NT2/D1 (cell line): ENCODE measurements around the gene ARHGAP25.

Experiments used
- DNase-seq: peaks from one replicate; pipeline ENCODE4 v3.0.0-alpha.2; 2011; ENCODE audit warnings: low read depth, low spot score
- H3K27me3 ChIP-seq: 2 replicates; pipeline ENCODE4 v1.6.0; 2011; ENCODE audit warnings: mild to moderate bottlenecking; ENCODE audit not compliant: insufficient read length, insufficient read depth
- H3K36me3 ChIP-seq: 2 replicates; pipeline ENCODE4 v1.6.1; 2011; ENCODE audit warnings: mild to moderate bottlenecking, low read length, mixed read lengths; ENCODE audit not compliant: insufficient read depth, insufficient read length
- H3K4me1 ChIP-seq: 2 replicates; pipeline ENCODE4 v1.5.1; 2011; ENCODE audit not compliant: insufficient read depth, insufficient read length
- H3K4me3 ChIP-seq: 2 replicates; pipeline ENCODE4 v1.5.1; 2011; ENCODE audit warnings: low read depth; ENCODE audit not compliant: insufficient read length
- H3K9ac ChIP-seq: 2 replicates; pipeline ENCODE4 v1.6.0; 2011; ENCODE audit warnings: low read depth; ENCODE audit not compliant: insufficient read length
- H3K9me3 ChIP-seq: 2 replicates; pipeline ENCODE4 v1.5.1; 2011; ENCODE audit warnings: mild to moderate bottlenecking, low read length; ENCODE audit not compliant: insufficient read depth
- SUZ12 ChIP-seq: IDR thresholded peaks from 2 replicates; pipeline ENCODE4 v1.6.1; 2011; ENCODE audit not compliant: insufficient read length, insufficient read depth; ENCODE audit errors: extremely low read depth
- YY1 ChIP-seq: IDR thresholded peaks from 2 replicates; pipeline ENCODE4 v1.6.1; 2011; ENCODE audit not compliant: insufficient read length, insufficient read depth
- ZNF274 ChIP-seq: IDR thresholded peaks from 2 replicates; pipeline ENCODE4 v1.6.1; 2011; ENCODE audit warnings: mild to moderate bottlenecking, low read depth, low read length

ARHGAP25 gene

GRCh38 chr2:68774569-68775271 is 40.1 kb downstream of the ARHGAP25 start:
- no peaks in the 10 kb centered on the region for H3K4me1 ChIP-seq
- H3K4me3 ChIP-seq = no peak overlapping the region
- H3K36me3 ChIP-seq = no peaks in the 10 kb centered on the region
- H3K27me3 ChIP-seq = no peaks in the 10 kb centered on the region
- TF ChIP-seq ZNF274 (no peak), SUZ12 (no peak), YY1 (no peak)
- no peak overlapping the region for H3K9ac ChIP-seq
- H3K9me3 ChIP-seq = no peaks in the 10 kb centered on the region
- no peak for DNase-seq

- H3K9me3 ChIP-seq = no peaks in the 10 kb centered on the region
- H3K9ac ChIP-seq = no peak overlapping the region
- no peak overlapping the region for H3K4me3 ChIP-seq
- TF ChIP-seq ZNF274 = no peak
- no peak for TF ChIP-seq SUZ12
- TF ChIP-seq YY1 = no peak
- H3K4me1 ChIP-seq = no peaks in the 10 kb centered on the region
- DNase-seq = no peak
- no peaks in the 10 kb centered on the region for H3K27me3 ChIP-seq
- H3K36me3 ChIP-seq = no peaks in the 10 kb centered on the region
These were observed 40.7 kb downstream of the ARHGAP25 start for GRCh38 chr2:68775272-68775842.

GRCh38 chr2:68776124-68776523 is 41.5 kb downstream of the ARHGAP25 start:
- Histone ChIP-seq H3K4me3 (no peak overlapping the region), H3K4me1 (no peaks in the 10 kb centered on the region), H3K27me3 (no peaks in the 10 kb centered on the region), H3K9ac (no peak overlapping the region), H3K36me3 (no peaks in the 10 kb centered on the region), H3K9me3 (no peaks in the 10 kb centered on the region)
- TF ChIP-seq YY1 = no peak
- no peak for DNase-seq

GRCh38 chr2:68779595-68779994 is 45.0 kb downstream of the ARHGAP25 start:
- H3K27me3 ChIP-seq = no peaks in the 10 kb centered on the region
- H3K4me1 ChIP-seq = no peaks in the 10 kb centered on the region
- no peaks in the 10 kb centered on the region for H3K36me3 ChIP-seq
- no peak for DNase-seq
- H3K4me3 ChIP-seq = no peak overlapping the region
- H3K9ac ChIP-seq = no peak overlapping the region
- no peak for TF ChIP-seq ZNF274
- H3K9me3 ChIP-seq = no peaks in the 10 kb centered on the region

- H3K36me3 ChIP-seq = no peaks in the 10 kb centered on the region
- H3K4me1 ChIP-seq = no peaks in the 10 kb centered on the region
- no peak for DNase-seq
- no peak overlapping the region for H3K9ac ChIP-seq
- no peaks in the 10 kb centered on the region for H3K27me3 ChIP-seq
- no peaks in the 10 kb centered on the region for H3K9me3 ChIP-seq
- TF ChIP-seq SUZ12 = no peak
- no peak for TF ChIP-seq ZNF274
- TF ChIP-seq YY1 = no peak
- H3K4me3 ChIP-seq = no peak overlapping the region
These were observed 49.6 kb downstream of the ARHGAP25 start for GRCh38 chr2:68784188-68784587.

- no peaks in the 10 kb centered on the region for H3K36me3 ChIP-seq
- H3K9me3 ChIP-seq = no peaks in the 10 kb centered on the region
- TF ChIP-seq YY1 = no peak
- TF ChIP-seq SUZ12 = no peak
- TF ChIP-seq ZNF274 = no peak
- no peaks in the 10 kb centered on the region for H3K27me3 ChIP-seq
- H3K4me1 ChIP-seq = no peaks in the 10 kb centered on the region
- DNase-seq = no peak
- no peak overlapping the region for H3K4me3 ChIP-seq
- H3K9ac ChIP-seq = no peak overlapping the region
These were observed 50.3 kb downstream of the ARHGAP25 start for GRCh38 chr2:68784915-68785314.

- H3K4me3 ChIP-seq = no peak overlapping the region
- no peak overlapping the region for H3K9ac ChIP-seq
- no peak for DNase-seq
- no peaks in the 10 kb centered on the region for H3K9me3 ChIP-seq
- H3K36me3 ChIP-seq = no peaks in the 10 kb centered on the region
- no peaks in the 10 kb centered on the region for H3K27me3 ChIP-seq
- H3K4me1 ChIP-seq = no peaks in the 10 kb centered on the region
- TF ChIP-seq YY1 (no peak), SUZ12 (no peak), ZNF274 (no peak)
These were observed 52.7 kb downstream of the ARHGAP25 start for GRCh38 chr2:68787356-68787755.

GRCh38 chr2:68789603-68790002 is 55.0 kb downstream of the ARHGAP25 start:
- no peaks in the 10 kb centered on the region for H3K36me3 ChIP-seq
- no peaks in the 10 kb centered on the region for H3K9me3 ChIP-seq
- H3K4me3 ChIP-seq = no peak overlapping the region
- H3K9ac ChIP-seq = no peak overlapping the region
- TF ChIP-seq YY1 (no peak), SUZ12 (no peak), ZNF274 (no peak)
- H3K4me1 ChIP-seq = no peaks in the 10 kb centered on the region
- H3K27me3 ChIP-seq = no peaks in the 10 kb centered on the region
- DNase-seq = no peak
